GM19193 (cell line): ENCODE data around the gene H2AZ2.

ENCODE experiments used
- POLR2A ChIP-seq: IDR thresholded peaks from 4 replicates; pipeline ENCODE4 v1.6.1; 2011; ENCODE audit not compliant: insufficient read depth, insufficient read length; ENCODE audit errors: extremely low read depth

H2AZ2 gene

DNA sequence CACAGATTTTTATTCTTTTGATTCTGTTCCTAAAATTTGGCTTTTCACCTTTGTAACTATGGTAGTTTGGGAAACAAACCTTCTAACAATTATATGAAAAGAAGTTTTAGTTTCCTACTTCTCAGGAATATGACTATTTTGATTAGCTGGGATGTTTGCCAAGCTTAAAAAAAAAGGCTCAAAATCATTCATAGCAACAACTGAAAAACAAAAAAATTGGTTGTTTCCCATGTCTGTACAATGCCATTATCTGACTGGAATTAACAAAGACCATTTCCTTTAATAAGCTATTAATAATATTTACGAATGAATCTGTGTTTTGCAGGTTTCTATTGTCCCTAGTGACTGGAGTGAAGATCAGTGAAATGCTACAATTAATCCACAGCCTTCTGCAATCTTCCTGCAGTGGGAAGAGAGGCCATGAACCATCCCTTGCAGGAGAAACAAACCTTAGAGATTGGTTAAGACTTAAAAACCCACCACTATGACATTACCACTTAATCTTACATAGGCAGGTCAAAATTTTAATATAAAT lies 33.2 kb upstream of the H2AZ2 start:
- no peak for TF ChIP-seq POLR2A

DNA sequence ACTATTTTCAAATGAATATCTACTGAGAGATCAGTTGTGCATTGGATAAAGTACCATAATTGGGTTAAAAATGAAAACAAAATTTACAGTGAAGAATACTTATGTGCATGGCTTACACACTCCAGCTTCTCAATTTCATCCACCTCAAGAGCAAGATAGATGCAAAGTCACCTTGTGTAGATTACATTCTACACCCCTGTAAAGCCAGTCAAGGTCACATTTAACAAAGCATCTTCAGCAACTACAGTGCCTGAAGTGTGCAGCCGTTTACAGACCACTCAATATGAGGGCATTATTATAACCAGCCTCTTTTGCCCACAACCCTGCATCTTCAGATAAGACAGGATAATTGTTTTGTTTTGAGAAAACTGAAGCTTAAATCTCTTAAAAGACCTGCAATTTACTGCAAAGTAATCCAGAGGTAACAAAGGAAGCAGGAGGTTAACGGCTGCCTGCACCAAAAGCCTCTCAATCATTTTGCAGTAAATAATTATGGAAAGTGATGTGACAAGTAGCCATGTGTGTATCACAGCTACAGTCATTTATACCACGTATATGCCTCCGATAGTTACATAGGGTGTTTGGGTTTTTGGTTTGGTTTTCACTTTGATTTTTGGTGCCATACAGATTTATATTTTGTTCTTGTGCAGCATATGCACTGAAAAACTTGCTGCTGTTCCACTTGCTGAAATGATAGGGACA lies 32.6 kb upstream of the H2AZ2 start:
- no peak for TF ChIP-seq POLR2A

DNA sequence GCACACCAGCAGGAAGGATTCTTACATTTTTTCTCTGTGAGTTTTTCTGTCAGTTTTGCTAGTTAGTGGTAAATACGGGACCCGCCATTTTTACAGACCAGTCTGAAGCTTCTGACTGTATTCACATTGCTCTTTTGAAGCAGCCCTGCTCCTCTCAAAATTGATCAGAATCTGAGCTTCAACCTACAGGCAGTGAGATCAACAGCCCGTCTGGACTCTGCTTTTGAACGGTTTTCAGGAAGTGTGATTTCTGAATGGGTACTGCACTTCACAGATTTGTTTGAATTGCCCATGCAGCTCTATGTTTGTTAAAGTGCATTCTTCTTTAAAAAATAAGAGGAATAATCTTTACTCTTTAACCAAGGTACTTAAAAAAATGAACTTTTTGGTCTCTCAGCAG lies 28.5 kb upstream of the H2AZ2 start:
- no peak for TF ChIP-seq POLR2A

DNA sequence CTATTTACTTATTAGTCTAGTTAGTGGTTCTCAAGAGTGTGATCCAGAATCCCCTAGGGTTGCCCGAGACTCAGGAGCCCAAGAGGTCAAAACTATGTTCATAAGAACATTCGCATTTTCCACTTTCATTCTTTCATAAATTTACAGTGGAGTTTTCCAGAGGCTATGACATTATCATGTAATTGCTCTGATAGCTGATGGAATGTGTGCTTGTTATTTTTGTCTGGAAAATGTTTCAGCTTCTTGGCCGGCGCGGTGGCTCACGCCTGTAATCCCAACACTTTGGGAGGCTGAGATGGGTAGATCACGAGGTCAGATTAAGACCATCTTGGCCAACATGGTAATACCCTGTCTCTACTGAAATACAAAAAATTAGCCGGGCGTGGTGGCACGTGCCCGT lies 27.4 kb upstream of the H2AZ2 start:
- TF ChIP-seq POLR2A: no peak

DNA sequence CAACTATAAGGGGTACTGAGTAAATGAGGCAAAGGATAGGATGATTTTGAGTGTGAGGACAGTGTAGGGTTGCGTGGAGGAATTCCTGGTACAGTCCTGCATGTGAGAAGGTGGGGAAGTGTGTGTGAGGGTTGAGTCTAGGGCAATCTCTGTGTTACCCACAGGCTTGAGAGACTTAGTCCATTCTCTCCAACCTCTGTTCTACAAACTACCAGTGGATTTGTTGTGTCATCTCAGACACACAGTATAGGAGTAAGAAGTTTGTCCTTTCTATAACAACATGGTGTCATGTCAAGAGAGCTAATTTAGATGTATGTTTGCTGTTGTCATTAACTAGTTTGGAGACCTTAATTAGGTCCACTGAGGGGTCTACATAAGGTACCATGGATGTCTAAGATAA lies 24.9 kb upstream of the H2AZ2 start:
- TF ChIP-seq POLR2A: no peak

DNA sequence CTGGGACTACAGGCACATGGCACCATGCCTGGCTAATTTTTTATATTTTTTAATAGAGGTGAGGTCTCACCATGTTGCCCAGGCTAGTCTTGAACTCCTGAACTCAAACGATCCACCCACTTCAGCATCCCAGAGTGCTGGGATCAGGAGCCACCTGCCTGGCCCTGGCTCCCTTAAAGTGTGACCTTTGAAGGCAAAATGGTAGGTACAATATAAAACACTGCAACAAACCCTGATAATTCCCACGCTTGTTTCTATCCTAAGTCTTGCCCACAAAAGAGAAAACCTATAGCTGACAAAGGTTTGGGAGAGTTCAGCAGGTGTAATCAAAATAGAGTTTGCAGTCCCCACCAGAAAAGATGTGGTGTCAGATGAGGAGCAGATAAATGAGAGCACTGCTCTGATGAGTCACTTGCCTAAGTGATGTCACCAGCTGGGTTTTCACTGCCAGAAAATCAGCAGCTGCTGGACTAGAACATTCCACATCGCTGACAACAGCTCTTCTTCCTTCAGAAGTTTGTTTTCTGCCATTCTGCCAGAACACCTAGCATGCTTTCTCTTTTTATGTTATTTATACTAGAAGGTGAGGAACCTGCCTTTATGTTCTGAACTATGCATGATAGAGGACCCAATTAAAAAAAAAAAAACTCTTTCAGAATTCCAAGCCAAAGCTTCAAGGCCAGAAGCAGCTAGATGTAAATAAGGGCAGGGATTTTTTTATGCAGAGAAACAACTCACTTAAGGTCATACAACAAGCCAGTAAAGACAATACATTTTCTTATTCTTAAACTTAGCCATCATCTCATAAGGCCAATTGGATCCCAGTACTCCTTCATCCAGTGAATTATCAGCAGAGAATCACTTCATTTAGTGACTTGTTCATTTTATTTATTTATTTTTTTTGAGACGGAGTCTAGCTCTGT lies 19.4 kb upstream of the H2AZ2 start:
- no peak for TF ChIP-seq POLR2A

DNA sequence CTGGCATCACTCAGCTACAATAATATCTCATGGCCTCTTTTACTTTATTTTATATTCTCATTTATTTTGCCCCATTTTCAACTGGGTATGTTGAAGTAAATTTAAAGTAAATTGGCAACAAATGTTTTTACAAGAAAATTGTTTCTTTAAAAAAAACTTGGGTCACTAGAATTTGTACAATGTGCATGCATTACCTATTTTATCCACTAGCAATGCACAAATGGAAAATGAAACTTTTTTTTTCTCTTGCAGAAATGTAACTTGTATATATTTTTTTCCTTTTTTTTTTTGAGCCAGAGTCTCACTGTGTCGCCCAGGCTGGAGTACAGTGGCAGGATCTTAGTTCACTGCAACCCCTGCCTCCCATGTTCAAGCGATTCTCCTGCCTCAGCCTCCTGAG lies 10.3 kb upstream of the H2AZ2 start:
- TF ChIP-seq POLR2A: no peak

DNA sequence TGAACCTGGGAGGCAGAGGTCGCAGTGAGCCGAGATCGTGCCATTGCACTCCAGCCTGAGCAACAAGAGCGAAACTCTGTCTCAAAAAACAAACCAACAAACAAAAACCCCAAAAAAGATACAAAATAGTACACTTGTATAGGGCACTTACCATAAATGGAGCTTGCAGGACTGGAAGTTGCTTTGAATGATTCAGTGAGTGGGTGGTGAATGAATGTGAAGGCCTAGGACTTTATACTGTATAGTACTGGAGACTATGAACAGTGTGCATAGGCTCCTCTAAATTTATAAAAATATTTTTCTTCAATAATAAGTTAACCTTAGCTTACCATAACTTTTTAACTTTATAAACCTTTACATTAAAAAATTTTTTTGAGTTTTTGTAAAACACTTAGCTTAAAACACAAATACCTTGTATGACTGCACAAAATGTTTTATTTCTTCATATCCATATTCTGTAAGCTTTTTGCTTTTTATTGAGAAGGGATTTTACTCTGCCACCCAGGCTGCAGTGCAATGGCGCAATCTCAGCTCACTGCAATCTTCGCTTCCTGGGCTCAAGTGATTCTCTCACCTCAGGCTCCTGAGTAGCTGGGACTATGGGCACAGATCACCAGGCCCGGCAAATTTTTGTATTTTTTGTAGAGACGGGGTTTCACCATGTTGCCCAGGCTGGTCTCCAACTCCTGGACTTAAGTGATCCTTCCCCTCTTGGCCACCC lies 6.9 kb upstream of the H2AZ2 start:
- TF ChIP-seq POLR2A: no peak

DNA sequence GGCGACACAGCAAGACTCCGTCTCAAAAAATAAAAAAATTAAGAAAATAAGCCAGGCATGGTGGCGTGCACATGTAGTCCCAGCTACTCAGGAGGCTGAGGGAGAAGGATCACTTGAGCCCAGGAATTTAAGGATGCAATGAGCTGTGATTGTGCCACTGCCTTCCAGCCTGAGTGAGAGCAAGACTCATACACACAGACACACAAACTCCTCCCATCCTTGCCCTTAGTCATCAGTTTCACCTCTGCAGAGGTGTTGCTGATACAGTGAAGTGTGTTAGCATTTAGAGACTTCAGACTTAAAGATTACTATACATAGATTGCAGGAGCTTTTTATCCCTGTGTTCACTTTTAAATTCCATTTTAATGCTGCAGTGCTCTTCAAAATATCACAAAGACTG lies 5.5 kb upstream of the H2AZ2 start:
- TF ChIP-seq POLR2A: no peak

DNA sequence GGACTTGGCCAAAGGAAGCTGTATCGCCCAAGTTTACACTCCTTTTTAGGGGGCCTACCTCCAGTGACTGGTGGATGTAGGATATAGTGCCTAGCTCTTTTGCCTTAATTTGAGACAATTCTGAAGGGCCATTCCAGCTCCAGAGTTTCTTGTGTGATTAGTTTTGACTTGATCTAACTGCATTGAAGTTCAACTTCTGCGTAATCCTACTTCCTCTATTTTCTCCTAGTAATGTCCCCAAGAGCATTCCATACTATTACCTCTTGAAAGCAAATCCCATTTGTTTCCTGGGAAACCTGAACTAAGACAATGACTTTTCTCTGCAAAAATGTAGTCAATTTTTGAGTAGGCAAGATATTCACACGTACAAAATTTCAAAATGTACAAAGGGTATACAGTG lies 4.7 kb upstream of the H2AZ2 start:
- no peak for TF ChIP-seq POLR2A

DNA sequence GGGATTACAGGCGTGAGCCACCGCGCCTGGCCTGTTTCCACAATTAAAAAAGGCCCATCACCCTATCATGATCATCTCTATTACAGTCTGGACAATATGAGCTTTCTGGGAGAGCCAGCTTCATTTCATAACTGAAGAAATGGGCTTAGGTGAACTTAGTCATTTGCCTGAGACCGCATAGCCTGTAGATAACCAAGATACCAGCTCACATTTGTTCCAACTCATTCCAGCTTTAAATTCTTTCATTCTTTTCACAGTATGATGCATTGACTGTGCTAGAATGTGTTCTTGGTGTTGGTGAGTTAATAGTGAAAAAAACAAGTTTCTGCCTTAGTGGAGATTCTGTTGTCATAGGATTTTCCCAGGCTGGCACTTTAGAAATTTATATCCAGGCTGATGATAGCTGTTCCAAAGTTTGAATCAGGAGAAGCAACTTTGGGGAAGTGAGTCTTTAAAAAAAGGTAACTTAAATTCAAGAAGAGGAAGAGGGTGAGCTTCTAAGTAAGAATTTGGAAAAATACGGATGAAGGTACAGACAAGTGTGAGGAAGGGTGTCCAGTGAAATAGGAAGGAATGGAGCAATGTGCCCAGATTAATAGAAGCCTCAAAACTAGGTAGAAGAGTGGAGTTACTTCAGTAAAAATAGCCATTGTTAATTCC lies 2.1 kb upstream of the H2AZ2 start:
- TF ChIP-seq POLR2A: no peak

DNA sequence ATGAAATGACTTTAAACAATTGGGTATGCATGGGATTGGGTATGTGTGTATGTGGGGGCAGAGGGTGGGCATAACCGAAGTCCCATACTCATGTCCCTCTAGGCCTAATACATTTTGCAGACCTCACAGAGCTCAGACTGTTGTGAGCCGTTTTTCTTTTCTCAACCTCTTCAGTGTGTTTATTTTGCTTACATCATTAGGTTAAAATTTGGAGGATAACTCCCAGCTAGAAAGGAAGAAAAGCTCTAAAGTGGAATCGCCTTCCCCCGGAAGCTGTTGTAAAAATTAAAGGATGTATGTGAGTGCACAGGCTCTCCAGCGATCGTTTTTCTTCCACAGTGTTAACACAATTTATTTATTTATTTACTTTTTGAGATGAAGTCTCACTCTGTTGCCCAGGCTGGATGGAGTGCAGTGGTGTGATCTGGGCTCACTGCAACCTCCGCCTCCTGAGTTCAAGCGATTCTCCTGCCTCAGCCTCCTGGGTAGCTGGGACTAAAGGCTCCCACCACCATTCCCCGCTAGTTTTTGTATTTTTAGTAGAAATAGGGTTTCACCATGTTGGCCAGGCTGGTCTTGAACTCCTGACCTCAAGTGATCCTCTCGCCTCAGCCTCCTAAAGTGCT lies 1.5 kb upstream of the H2AZ2 start:
- TF ChIP-seq POLR2A: no peak

DNA sequence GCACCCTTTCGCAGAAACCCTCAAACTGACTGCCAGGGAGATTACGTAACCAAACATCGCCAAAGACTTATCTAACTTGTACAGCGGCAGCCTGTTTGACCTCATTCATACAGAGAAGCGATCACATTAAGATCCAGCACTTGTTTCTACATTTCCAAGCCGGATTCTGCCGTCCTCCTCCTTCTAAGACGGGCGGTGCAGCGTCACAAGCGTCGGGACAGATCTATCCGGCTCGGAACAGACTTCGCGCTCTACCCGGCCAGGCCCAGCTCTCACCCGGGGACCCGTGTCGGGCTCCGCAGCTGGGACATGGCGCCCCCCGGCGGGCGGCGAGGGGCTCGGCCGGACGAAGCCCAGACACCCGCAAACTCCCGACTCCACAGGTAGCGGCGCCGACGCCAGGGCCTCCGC lies 373 bp downstream of the H2AZ2 start:
- TF ChIP-seq POLR2A: no peak

DNA sequence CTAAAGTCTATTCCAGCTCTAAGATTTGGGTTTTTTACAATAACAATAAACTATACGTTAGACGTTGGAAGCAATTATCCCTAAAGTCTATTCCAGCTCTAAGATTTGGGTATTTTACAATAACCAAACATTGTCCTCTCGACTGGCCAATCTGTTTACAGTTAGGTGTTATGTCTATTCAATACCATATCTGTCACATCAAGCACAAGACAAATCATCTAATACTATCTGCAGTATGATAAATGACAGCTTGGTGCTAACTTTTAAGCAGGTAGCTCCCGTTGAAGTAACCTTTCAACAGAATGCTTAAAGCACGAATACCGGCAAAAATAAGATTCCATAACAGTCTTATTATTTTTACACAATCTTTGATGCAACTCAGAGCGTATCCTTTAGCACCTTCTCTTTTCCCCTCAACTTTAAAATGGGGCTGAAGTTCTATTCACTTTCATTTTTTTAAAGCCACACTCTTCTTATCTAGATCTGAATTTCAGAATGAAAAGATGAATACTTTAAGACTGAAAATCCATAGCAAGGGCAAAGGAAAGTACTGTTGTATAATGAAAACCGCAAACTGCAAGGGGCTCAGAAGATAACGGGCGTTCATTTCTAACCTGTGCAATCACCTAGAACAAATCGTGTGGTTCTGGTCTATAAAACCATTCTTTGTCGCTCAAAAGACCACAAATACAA lies 925 bp downstream of the H2AZ2 start:
- no peak for TF ChIP-seq POLR2A
